Large intestine (tissue), 3 donors: ENCODE measurements around the gene TMEM61. TPM values are rescaled to one million over a fixed set of nuclear protein-coding genes. Genes with fewer than 3 reads are reported as not detected.
A peak's percentile ranks its signal among the peaks of the same experiment; 100 is the strongest.
"Not testable (repeated sequence)": the region's sequence is repeated elsewhere in the genome, so short reads cannot be mapped to it uniquely, and the experiment has no call there.

Source experiments
- DNase-seq, 2 donors: peaks; one replicate each; pipeline versions ENCODE4 v3.0.0 to v3.0.0-alpha.2; 2013
- H3K27ac ChIP-seq: one replicate; pipeline ENCODE4 v1.5.1; 2013; ENCODE audit warnings: low read length
- H3K27me3 ChIP-seq: 2 replicates; pipeline ENCODE4 v1.6.1; 2013; ENCODE audit warnings: low read length; ENCODE audit not compliant: control insufficient read depth, insufficient read depth
- H3K36me3 ChIP-seq: 2 replicates; pipeline ENCODE4 v1.6.1; 2013; ENCODE audit warnings: low read length; ENCODE audit not compliant: control insufficient read depth, insufficient read depth
- H3K4me1 ChIP-seq: one replicate; pipeline ENCODE4 v1.6.1; 2013; ENCODE audit warnings: low read length; ENCODE audit not compliant: control insufficient read depth, insufficient read depth
- H3K4me3 ChIP-seq: one replicate; pipeline ENCODE4 v1.5.1; 2013; ENCODE audit warnings: low read length
- H3K9me3 ChIP-seq: one replicate; pipeline ENCODE4 v1.6.1; 2013; ENCODE audit warnings: mild to moderate bottlenecking, low read depth, low read length, moderate library complexity; ENCODE audit not compliant: control insufficient read depth
- WGBS: methylation state at CpG from one replicate; pipeline ENCODE4 v1.1.5; 2013; ENCODE audit warnings: low lambda C conversion rate; ENCODE audit not compliant: insufficient coverage; 5-methylcytosine and 5-hydroxymethylcytosine counted together
- polyA plus RNA-seq: library from polyadenylated mRNA; unstranded; fragments of 120-200 nt; gene quantifications from one replicate; pipeline ENCODE4 v1.2.1, GENCODE V29; 2013

Gene TMEM61
- polyA plus RNA-seq, 1 donor, result 2.8 TPM

DNA sequence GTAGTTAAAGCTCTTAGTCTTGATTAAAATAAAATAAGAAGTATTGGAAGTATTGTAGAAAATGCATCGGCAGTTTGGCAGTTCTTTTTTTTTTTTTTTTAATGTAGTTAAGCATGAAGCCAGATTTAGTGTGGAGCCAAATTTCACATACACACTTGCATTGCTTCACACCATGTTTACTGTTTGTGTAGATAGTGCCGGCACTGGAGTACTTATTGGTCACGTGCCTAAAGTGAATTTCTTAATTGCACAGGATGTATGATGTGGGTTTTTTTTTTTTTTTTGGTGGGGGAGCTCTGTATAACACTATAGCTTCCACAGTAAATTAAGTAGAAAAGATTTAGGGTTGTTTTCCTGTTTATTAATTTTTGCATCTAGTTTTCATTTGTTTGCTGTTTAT lies 21.2 kb upstream of the TMEM61 start:
- DNase-seq, result no peak
- Histone ChIP-seq H3K36me3 (no peaks in the 10 kb centered on the region), H3K4me1 (no peaks in the 10 kb centered on the region), H3K9me3 (peaks cover 5% of the 10 kb centered on the region), H3K27ac (no peak overlapping the region), H3K27me3 (no peaks in the 10 kb centered on the region), H3K4me3 (no peak overlapping the region)
- WGBS, result 88% methylated on average over 1 of the region's 3 CpGs

DNA sequence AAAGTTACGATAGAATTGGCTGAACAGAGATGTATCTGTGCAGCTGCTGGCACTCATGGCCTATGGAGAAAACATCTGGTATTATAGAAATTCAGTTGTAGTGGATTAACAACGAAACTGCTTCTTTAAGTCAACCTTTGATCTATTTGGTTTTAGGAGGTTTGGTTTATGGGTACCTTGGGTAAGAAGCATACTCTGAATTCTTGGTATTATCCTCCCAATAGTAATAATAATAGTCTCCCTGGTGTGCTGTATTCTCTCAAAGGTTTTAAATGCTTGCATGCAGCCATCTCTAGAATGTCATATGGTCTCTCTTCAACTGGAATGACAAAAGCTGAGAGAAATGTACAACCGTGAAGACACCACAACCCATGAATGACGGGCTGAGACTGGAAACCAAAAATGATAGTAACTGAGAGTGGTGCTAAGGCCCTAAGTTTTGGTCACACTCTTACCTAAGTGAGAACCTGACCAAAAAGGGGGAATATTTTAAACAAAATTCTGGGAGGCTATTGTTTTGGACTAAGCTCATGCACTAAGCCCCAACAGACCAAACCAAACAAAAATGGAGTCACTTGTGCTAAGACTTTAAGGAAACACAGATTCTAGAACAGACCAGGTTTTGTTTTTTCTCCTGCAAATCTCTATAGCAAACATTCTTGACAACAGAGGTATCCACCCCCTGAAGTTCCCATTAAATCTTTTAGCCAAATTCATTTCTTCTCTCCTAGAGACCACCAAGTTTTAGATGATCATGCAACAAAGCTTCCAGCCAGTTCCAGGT lies 17.6 kb upstream of the TMEM61 start:
- H3K4me3 ChIP-seq, result no peak overlapping the region
- peaks cover 3% of the 10 kb centered on the region for H3K27me3 ChIP-seq
- H3K9me3 ChIP-seq, result peaks cover 5% of the 10 kb centered on the region
- H3K4me1 ChIP-seq, result no peaks in the 10 kb centered on the region
- no peaks in the 10 kb centered on the region for H3K36me3 ChIP-seq
- H3K27ac ChIP-seq, result no peak overlapping the region
- WGBS, result 80% methylated on average over 2 of the region's 4 CpGs
- no peak for DNase-seq

DNA sequence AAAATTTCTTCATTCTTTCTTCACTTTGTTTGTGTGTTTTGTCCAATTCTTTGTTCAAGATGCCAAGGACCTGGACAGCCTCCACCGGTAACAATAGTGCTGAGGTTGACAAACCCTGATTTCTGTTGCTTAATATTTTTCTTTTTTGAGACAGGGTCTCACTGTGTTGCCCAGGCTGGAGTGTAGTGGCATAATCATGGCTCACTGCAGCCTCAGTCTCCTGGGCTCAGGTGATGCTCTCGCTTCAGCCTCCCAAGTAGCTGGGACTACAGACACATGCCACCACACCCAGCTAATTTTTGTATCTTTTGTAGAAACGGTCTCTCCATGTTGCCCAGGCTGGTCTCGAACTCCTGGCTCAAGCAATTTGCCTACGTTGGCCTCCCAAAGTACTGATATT lies 16.6 kb upstream of the TMEM61 start:
- not testable (repeated sequence) for H3K4me3 ChIP-seq, DNase-seq, H3K27ac ChIP-seq, H3K4me1 ChIP-seq, H3K36me3 ChIP-seq, H3K9me3 ChIP-seq, H3K27me3 ChIP-seq
- no CpG with 5 or more reads among the region's 5 CpGs for WGBS

DNA sequence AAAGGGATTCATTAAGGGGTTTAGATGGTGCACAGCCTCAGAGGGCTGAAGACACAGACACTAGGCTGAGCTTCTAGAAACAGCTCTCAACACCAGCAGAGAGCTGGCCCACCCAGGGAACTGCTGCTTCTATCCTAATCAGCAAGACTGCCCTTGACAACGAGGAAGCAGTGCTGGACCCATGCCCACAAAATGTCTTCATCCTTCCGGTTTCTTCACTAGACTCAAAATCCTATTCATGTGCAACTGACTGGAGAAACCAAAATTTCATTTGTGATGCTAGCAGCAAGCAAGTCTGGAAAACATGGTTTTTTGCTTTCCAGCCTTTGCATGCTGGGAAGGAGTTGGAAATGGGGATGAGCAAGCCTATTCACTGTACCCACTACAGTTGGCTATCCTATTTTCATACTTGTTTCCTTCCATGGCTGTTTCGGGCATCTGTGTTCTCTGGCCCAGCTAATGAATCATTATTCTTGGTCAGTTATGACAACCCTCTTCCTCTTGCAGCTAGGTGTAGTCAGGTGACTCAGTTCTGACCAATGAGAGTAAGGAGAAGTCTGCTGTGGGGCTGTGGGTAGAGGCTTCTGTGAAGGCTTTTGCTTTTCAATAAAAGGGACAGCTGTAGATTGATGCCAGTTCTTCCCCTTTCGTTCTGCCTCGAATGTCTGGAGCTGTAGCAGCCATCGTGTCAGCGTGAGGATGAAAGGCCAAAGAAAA lies 14.6 kb upstream of the TMEM61 start:
- peaks cover 3% of the 10 kb centered on the region for H3K27me3 ChIP-seq
- no peaks in the 10 kb centered on the region for H3K9me3 ChIP-seq
- no peak for DNase-seq
- H3K27ac ChIP-seq, result no peak overlapping the region
- no peaks in the 10 kb centered on the region for H3K4me1 ChIP-seq
- H3K4me3 ChIP-seq, result no peak overlapping the region
- 40% methylated on average over 1 of the region's 7 CpGs for WGBS
- no peaks in the 10 kb centered on the region for H3K36me3 ChIP-seq

DNA sequence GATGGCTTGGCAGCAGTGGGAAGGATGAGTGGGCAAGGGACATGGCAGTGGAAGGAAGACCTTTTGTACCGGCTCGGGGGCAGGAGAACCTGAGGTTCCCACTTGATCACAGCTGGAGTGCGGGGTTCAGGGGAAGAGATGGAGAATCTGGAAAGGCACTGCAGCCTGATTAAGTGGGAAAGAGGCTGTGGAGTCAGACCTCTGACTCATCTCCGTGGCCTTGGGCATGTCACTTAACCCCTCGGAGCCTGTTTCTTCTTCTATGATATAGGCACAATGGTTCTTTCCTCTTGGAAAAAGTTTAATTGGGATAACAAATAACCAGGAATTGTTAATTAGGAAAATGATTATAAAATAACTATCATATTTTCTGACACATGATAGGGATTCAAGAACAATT lies 13.1 kb upstream of the TMEM61 start:
- Histone ChIP-seq H3K27ac (no peak overlapping the region), H3K4me3 (no peak overlapping the region), H3K27me3 (peaks cover 3% of the 10 kb centered on the region), H3K36me3 (no peaks in the 10 kb centered on the region), H3K9me3 (no peaks in the 10 kb centered on the region), H3K4me1 (no peaks in the 10 kb centered on the region)
- WGBS, result 100% methylated on average over 1 of the region's 5 CpGs
- no peak for DNase-seq

DNA sequence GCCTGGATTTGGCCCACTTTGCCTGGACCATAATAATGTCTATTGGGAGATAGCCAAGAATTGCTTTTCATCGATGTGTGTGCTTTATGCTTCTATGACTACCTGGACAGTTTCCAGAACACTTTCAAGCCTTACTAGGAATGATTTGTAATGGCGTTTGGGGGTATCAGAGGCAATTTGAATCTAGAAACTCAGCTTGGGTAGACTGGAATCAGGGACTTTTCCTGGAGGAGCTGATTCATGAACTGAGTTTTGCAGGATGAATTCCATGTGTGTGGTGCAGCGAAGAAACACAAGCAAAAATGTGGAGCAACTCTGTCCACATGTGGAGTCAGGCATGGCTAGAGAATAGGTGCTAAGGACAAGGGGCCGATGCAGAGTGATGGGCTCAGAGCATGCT lies 11.9 kb upstream of the TMEM61 start:
- H3K9me3 ChIP-seq, result no peaks in the 10 kb centered on the region
- H3K27me3 ChIP-seq, result peaks cover 3% of the 10 kb centered on the region
- no peak for DNase-seq
- H3K36me3 ChIP-seq, result no peaks in the 10 kb centered on the region
- H3K4me3 ChIP-seq, result no peak overlapping the region
- no peak overlapping the region for H3K27ac ChIP-seq
- no CpG with 5 or more reads among the region's 4 CpGs for WGBS
- H3K4me1 ChIP-seq, result no peaks in the 10 kb centered on the region

DNA sequence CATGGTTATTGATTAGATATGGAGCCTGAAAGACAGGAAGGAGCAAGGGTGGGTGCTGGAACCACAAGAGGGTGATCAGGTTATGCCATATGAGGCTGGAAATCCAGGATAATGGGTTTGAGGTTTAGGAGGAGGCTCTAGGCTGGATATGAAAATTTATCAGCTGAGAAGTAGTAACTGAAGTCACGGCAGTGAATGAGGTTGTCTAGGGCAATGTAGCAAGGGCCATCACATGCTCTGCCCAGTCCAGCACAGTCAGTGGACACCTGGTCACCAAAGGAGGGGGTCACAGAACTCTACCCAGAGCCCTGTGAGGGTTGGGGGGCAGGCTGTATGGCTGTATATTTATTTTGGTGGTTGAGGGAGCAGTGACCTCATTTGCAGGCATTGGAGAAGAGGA lies 10.5 kb upstream of the TMEM61 start:
- Histone ChIP-seq H3K27me3 (peaks cover 3% of the 10 kb centered on the region), H3K27ac (no peak overlapping the region), H3K4me1 (no peaks in the 10 kb centered on the region), H3K36me3 (no peaks in the 10 kb centered on the region), H3K9me3 (no peaks in the 10 kb centered on the region), H3K4me3 (no peak overlapping the region)
- WGBS, result no CpG with 5 or more reads among the region's 1 CpG
- no peak for DNase-seq

DNA sequence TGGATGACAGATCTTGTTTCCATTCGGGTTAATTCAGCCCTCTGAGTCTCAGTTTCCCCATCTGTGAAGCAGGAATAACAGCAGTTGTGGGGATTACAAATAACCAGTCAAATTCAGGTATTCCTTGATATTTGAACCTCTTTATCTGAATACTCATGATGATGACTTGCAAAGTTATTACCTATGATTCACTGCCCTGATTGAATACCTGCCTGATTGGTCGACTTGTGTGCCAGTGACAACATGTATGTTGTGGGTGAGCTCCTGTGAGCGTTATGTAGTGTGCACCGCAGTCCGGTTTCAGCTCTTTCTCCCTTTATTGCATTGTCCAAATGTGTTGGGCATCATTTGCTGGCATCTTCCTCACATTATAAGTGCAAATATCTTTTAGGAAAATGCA lies 9.5 kb upstream of the TMEM61 start:
- DNase-seq, result no peak
- Histone ChIP-seq H3K27ac (no peak overlapping the region), H3K27me3 (peaks cover 5% of the 10 kb centered on the region), H3K4me1 (no peaks in the 10 kb centered on the region), H3K4me3 (no peak overlapping the region), H3K9me3 (no peaks in the 10 kb centered on the region), H3K36me3 (no peaks in the 10 kb centered on the region)
- WGBS, result no CpG with 5 or more reads among the region's 5 CpGs

DNA sequence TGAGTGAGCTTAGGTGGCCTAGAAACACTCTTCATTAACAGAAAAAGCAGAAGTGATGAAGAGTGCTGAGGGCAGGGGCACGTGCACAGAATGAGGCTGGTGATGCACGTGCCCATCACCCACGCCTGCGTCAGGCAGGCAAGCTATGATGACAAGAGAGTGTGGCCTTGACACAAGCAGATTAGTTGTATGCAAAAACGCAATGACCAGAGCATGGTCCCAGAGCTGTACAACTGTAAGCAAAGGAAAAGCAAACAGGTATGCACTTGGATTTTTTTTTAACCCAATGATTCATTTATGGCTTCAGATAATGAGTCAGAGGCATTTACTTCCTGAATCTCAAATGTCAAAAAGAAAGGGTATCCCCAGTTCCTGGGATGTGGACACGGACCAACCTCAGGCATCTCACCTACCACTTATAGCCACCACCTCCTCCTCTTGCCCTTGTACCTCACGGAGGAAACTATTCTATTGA lies 9.1 kb upstream of the TMEM61 start:
- no peaks in the 10 kb centered on the region for H3K9me3 ChIP-seq
- peak in 1 of 2 donors; percentile 53 for DNase-seq
- no peaks in the 10 kb centered on the region for H3K4me1 ChIP-seq
- no peaks in the 10 kb centered on the region for H3K36me3 ChIP-seq
- no CpG with 5 or more reads among the region's 7 CpGs for WGBS
- H3K27me3 ChIP-seq, result peaks cover 5% of the 10 kb centered on the region
- H3K4me3 ChIP-seq, result no peak overlapping the region
- no peak overlapping the region for H3K27ac ChIP-seq

DNA sequence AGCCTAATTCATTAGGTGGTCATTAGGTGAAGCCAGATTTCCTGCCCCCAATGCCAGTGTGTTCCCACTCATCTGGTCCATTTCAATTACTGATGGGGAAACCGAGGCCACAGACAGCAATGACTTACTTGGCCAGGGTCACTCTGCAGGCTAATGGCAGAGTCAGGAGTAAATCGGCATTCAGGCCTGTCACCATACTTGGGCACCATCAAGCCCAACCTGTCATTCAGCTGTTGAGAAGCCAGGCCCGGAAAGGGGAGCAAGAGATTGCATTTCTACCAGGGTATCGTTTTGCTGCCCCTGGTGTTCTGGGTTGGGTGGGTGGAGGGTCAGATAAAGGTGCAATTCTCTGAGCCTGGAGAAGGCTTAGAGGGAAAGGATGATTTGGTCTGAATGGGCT lies 8.0 kb upstream of the TMEM61 start:
- no peaks in the 10 kb centered on the region for H3K9me3 ChIP-seq
- H3K4me3 ChIP-seq, result no peak overlapping the region
- no CpG with 5 or more reads among the region's 4 CpGs for WGBS
- H3K27ac ChIP-seq, result no peak overlapping the region
- H3K4me1 ChIP-seq, result no peaks in the 10 kb centered on the region
- no peaks in the 10 kb centered on the region for H3K36me3 ChIP-seq
- DNase-seq, result no peak
- peaks cover 2% of the 10 kb centered on the region for H3K27me3 ChIP-seq
